Cardiac muscle cell (in vitro differentiated cells and primary cell): ENCODE results near the gene ARHGEF17. TPM values are rescaled to one million over a fixed set of nuclear protein-coding genes. Genes with fewer than 3 reads are reported as not detected.

Experiments used
- DNase-seq, 2 donors: peaks; one replicate each; pipeline versions ENCODE4 v3.0.0 to v3.0.0-alpha.2; 2010 to 2017; ENCODE audit warnings: low read depth in 1 of 2, low spot score in 1 of 2
- H3K27ac ChIP-seq: fragments of 200-600 bp; sonication (generic); 2 replicates; pipeline ENCODE4 v1.5.1; 2016
- H3K27me3 ChIP-seq: fragments of 200-600 bp; sonication (generic); 2 replicates; pipeline ENCODE4 v1.6.0; 2016; ENCODE audit warnings: control low read depth
- H3K36me3 ChIP-seq: fragments of 200-600 bp; sonication (generic); 2 replicates; pipeline ENCODE4 v1.5.1; 2016; ENCODE audit warnings: control low read depth
- H3K4me1 ChIP-seq: fragments of 200-600 bp; sonication (generic); 2 replicates; pipeline ENCODE4 v1.8.1; 2017; ENCODE audit warnings: low read depth, mild to moderate bottlenecking, mixed run types
- H3K4me3 ChIP-seq: fragments of 200-600 bp; sonication (generic); 2 replicates; pipeline ENCODE4 v1.5.1; 2016; ENCODE audit warnings: mild to moderate bottlenecking
- H3K9me3 ChIP-seq: fragments of 200-600 bp; sonication (generic); 2 replicates; pipeline ENCODE4 v1.5.1; 2017; ENCODE audit warnings: low read depth, mild to moderate bottlenecking, control low read depth
- CTCF ChIP-seq: IDR thresholded peaks from 2 replicates; pipeline ENCODE4 v1.5.1; 2012; ENCODE audit warnings: low read depth, mild to moderate bottlenecking, low read length
- polyA plus RNA-seq: library from polyadenylated mRNA; unstranded; fragments of >200 nt; fragmentation: Nextera tagmentation; extraction: Ambion mirVana; gene quantifications from 2 replicates; pipeline ENCODE4 v1.2.1, GENCODE V29; 2016
- total RNA-seq: library from RNA; depleted of rRNA; stranded (reverse); fragments of >200 nt; gene quantifications from 2 replicates; pipeline ENCODE4 v1.2.3, GENCODE V29; 2016

The ARHGEF17 gene
- total and polyA plus RNA-seq, 2 experiments from 2014 or later, result 26.5 to 60.3 TPM

GRCh38 chr11:73263640-73264039, 44.4 kb upstream of the ARHGEF17 start:
- H3K9me3 ChIP-seq, result no peaks in the 10 kb centered on the region
- TF ChIP-seq CTCF, result no peak
- peaks cover 17% of the 10 kb centered on the region for H3K4me1 ChIP-seq
- peaks cover 29% of the 10 kb centered on the region for H3K27me3 ChIP-seq
- no peak overlapping the region for H3K27ac ChIP-seq
- DNase-seq, result no peak
- no peak overlapping the region for H3K4me3 ChIP-seq
- H3K36me3 ChIP-seq, result no peaks in the 10 kb centered on the region

DNA sequence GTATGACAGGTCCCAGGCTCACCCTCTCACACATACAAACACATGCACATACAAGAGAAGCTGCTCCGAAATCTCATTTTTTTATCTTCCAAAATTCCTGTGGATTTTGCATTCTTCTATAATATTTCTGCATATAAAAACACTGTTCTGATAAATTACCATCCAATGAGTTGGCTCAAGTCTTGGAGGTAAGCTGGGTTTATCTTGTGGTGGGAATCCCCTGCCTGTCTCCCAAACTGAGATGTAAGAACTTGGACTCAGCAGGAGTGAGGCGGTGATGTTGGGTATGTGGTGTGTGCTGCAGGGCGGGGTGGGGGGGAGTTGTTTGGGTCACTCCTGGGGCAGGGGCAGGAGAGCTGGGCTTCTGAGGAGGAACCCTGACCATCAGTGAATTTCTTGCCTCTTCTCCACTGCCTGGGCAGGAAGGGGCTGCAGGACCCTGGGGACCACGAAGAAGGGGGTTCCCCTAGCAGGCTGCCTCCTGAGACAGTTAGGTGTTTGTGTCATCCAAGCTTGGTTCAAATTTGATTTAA, 42.7 kb upstream of the ARHGEF17 start:
- Histone ChIP-seq H3K27ac (no peak overlapping the region), H3K9me3 (no peaks in the 10 kb centered on the region), H3K4me3 (no peak overlapping the region), H3K4me1 (peaks cover 17% of the 10 kb centered on the region), H3K36me3 (no peaks in the 10 kb centered on the region), H3K27me3 (peaks cover 29% of the 10 kb centered on the region)
- DNase-seq, result no peak
- TF ChIP-seq CTCF, result no peak

DNA sequence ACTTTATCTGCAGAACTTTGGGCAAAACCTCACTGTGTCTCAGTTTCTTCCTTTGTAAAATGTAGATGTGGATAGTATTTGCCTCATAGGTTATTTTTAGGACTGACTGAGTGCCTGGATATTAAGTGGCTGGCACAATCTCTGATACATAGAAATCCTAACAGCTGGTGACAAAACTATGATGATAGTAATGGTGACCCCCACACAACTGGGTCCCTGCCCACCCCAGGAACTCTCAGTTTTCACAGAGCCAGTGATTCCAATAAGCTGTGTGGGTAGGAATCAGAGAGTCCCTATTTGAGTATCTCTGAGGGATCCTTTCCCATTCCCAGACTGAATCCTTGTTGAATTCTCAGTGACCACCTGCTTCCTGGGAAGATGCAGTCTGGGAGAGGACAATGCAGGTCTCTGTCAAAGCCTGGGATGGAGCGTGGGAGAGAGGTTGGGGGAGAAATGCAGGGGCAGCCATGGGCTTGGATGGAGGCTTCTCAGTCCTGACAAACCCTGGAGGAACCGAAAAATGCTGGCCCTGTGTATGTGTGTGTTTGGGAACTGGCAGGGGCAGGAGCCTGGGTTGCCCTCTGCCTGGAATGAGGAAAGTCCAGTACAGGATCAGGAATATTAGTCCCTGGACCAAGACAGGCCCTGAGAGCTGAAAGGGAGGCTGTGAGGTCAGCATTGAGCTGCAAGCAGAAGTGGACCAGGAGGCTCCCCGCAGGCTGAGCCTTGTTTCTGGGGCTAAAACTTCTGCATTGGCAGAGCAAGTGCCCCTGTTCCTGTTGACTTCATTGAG, 42.0 kb upstream of the ARHGEF17 start:
- no peak overlapping the region for H3K27ac ChIP-seq
- DNase-seq, result no peak
- H3K4me1 ChIP-seq, result peaks cover 19% of the 10 kb centered on the region

DNA sequence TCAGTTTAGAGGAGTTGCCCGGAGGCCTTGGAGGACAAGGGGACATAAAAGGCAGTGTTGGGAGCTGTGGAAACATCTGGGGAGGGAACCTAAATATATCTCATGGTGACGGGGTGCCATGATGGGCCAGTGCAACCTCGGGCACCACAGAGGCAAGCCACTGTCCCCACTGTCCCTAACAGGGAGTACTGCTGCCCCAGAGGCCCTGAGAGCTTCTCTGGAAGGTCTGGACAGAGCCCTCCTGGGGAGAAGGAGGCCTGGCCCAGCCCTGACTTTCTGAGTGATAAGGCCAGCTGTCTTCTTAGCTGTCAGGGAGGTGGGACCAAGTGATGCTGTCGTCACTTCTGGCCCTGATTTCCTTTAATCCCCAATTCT, 41.4 kb upstream of the ARHGEF17 start:
- TF ChIP-seq CTCF, result no peak
- Histone ChIP-seq H3K27ac (no peak overlapping the region), H3K4me1 (peaks cover 21% of the 10 kb centered on the region), H3K36me3 (no peaks in the 10 kb centered on the region), H3K27me3 (peaks cover 29% of the 10 kb centered on the region), H3K4me3 (no peak overlapping the region), H3K9me3 (no peaks in the 10 kb centered on the region)
- DNase-seq, result no peak

More for the DNA sequence above, 42.0 kb upstream of the ARHGEF17 start:
- Histone ChIP-seq H3K9me3 (no peaks in the 10 kb centered on the region), H3K4me3 (no peak overlapping the region), H3K27me3 (peaks cover 29% of the 10 kb centered on the region), H3K36me3 (no peaks in the 10 kb centered on the region)
- no peak for TF ChIP-seq CTCF

GRCh38 chr11:73267122-73267846, 40.8 kb upstream of the ARHGEF17 start:
- no peak for TF ChIP-seq CTCF
- H3K27me3 ChIP-seq, result peaks cover 29% of the 10 kb centered on the region
- peaks cover 21% of the 10 kb centered on the region for H3K4me1 ChIP-seq
- DNase-seq, result no peak
- H3K4me3 ChIP-seq, result no peak overlapping the region
- no peaks in the 10 kb centered on the region for H3K9me3 ChIP-seq
- no peaks in the 10 kb centered on the region for H3K36me3 ChIP-seq
- H3K27ac ChIP-seq, result no peak overlapping the region
